ENCODE results near the gene IGSF5. TPM values are rescaled to one million over a fixed set of nuclear protein-coding genes. Genes with fewer than 3 reads are reported as not detected.
A peak's percentile ranks its signal among the peaks of the same experiment; 100 is the strongest.

The IGSF5 gene
- polyA plus RNA-seq, 3 donors, result not detected

- H3K27me3 Mint-ChIP-seq (ENCODE audit: low read depth in 3 of 3), result peaks cover 3 to 4% (median 4%) of the 10 kb centered on the region in 3 donors
- no peak overlapping the region for H3K9ac ChIP-seq (ENCODE audit: insufficient read depth, low read length, poor library complexity, severe bottlenecking)
- no peak overlapping the region for H3K4me3 ChIP-seq (replicated peaks in 1 of 3; ENCODE audit: low read depth in 2 of 3, low read length in 3 of 3)
- H2AFZ ChIP-seq (ENCODE audit: insufficient read depth, low read depth, low read length, poor library complexity, severe bottlenecking), result no peak overlapping the region
- no peak overlapping the region for H3K27ac ChIP-seq (ENCODE audit: low read depth in 1 of 2, low read length in 2 of 2)
- H3K27ac Mint-ChIP-seq, result no peak overlapping the region
- no peak overlapping the region for H3K4me2 ChIP-seq (replicated peaks; ENCODE audit: extremely low read depth, low read length, poor library complexity, severe bottlenecking)
- no peaks in the 10 kb centered on the region for H3K4me1 ChIP-seq (ENCODE audit: control insufficient read depth in 1 of 2, insufficient read depth in 2 of 2, low read length in 2 of 2)
- no peaks in the 10 kb centered on the region for H4K20me1 ChIP-seq (ENCODE audit: insufficient read depth, low read length)
- intact Hi-C loops (cut with micrococcal nuclease), result loop anchor here (2.0 to 5.0 kb wide), 2 partner anchors 197 to 199 kb away; no protein-coding TSS in a partner anchor
- no CpG with 5 or more reads among the region's 10 CpGs for WGBS (ENCODE audit: insufficient coverage)
- H3K79me2 ChIP-seq (ENCODE audit: insufficient read depth, low read length), result no peaks in the 10 kb centered on the region
- H3K36me3 Mint-ChIP-seq, result no peaks in the 10 kb centered on the region
- no peaks in the 10 kb centered on the region for H3K9me3 ChIP-seq (replicated peaks in 1 of 2; ENCODE audit: control insufficient read depth in 1 of 2, insufficient read depth in 1 of 2, low read length in 2 of 2)
- H3K27me3 ChIP-seq (ENCODE audit: control insufficient read depth in 2 of 2, insufficient read depth in 2 of 2, low read length in 2 of 2), result no peaks in the 10 kb centered on the region
- H3K4me3 Mint-ChIP-seq, result no peak overlapping the region
- DNase-seq, result peak in 2 of 3 donors; percentile 8 to 15
- no peaks in the 10 kb centered on the region for H3K36me3 ChIP-seq (replicated peaks in 1 of 2; ENCODE audit: control insufficient read depth in 1 of 2, insufficient read depth in 2 of 2, low read length in 2 of 2)
- peak; percentile 81 for TF ChIP-seq CTCF (IDR thresholded peaks at IDR 0.05)
- no peaks in the 10 kb centered on the region for H3K9me3 Mint-ChIP-seq
- H3K4me1 Mint-ChIP-seq, result no peaks in the 10 kb centered on the region
These were observed 29.1 kb upstream of the IGSF5 start for GRCh38 chr21:39715804-39716397.

- no peak for DNase-seq
- no peaks in the 10 kb centered on the region for H4K20me1 ChIP-seq (ENCODE audit: insufficient read depth, low read length)
- no peaks in the 10 kb centered on the region for H3K79me2 ChIP-seq (ENCODE audit: insufficient read depth, low read length)
- H3K9ac ChIP-seq (ENCODE audit: insufficient read depth, low read length, poor library complexity, severe bottlenecking), result no peak overlapping the region
- no peaks in the 10 kb centered on the region for H3K4me1 Mint-ChIP-seq
- no peak overlapping the region for H3K27ac ChIP-seq (ENCODE audit: low read depth in 1 of 2, low read length in 2 of 2)
- H3K9me3 ChIP-seq (replicated peaks in 1 of 2; ENCODE audit: control insufficient read depth in 1 of 2, insufficient read depth in 1 of 2, low read length in 2 of 2), result no peaks in the 10 kb centered on the region
- H3K4me2 ChIP-seq (replicated peaks; ENCODE audit: extremely low read depth, low read length, poor library complexity, severe bottlenecking), result no peak overlapping the region
- peaks cover 0 to 4% (median 0%) of the 10 kb centered on the region in 7 donors for H3K9me3 Mint-ChIP-seq
- no peak overlapping the region for H3K4me3 ChIP-seq (replicated peaks in 1 of 3; ENCODE audit: low read depth in 2 of 3, low read length in 3 of 3)
- 100% methylated on average over 1 of the region's 5 CpGs for WGBS (ENCODE audit: insufficient coverage)
- no peak overlapping the region for H3K4me3 Mint-ChIP-seq
- H3K27ac Mint-ChIP-seq, result no peak overlapping the region
- no peak overlapping the region for H2AFZ ChIP-seq (ENCODE audit: insufficient read depth, low read depth, low read length, poor library complexity, severe bottlenecking)
- TF ChIP-seq CTCF (IDR thresholded peaks at IDR 0.05), result no peak
- no peaks in the 10 kb centered on the region for H3K36me3 Mint-ChIP-seq
- peaks cover 4 to 7% (median 6%) of the 10 kb centered on the region in 3 donors for H3K27me3 Mint-ChIP-seq (ENCODE audit: low read depth in 3 of 3)
- H3K27me3 ChIP-seq (ENCODE audit: control insufficient read depth in 2 of 2, insufficient read depth in 2 of 2, low read length in 2 of 2), result no peaks in the 10 kb centered on the region
- no peaks in the 10 kb centered on the region for H3K36me3 ChIP-seq (replicated peaks in 1 of 2; ENCODE audit: control insufficient read depth in 1 of 2, insufficient read depth in 2 of 2, low read length in 2 of 2)
- no peaks in the 10 kb centered on the region for H3K4me1 ChIP-seq (ENCODE audit: control insufficient read depth in 1 of 2, insufficient read depth in 2 of 2, low read length in 2 of 2)
- intact Hi-C loops (cut with micrococcal nuclease), result no loop called here
These were observed 24.7 kb upstream of the IGSF5 start for GRCh38 chr21:39720126-39720778.
